Retinal pigment epithelial cell (primary cell): ENCODE measurements around the gene CASZ1.

Source experiments
- DNase-seq: peaks from one replicate; pipeline ENCODE4 v3.0.0-alpha.2; 2010; ENCODE audit warnings: low read depth
- H3K4me3 ChIP-seq: 2 replicates; pipeline ENCODE4 v1.5.1; 2011; ENCODE audit warnings: mild to moderate bottlenecking, low read length, control low read depth, moderate library complexity
- CTCF ChIP-seq: conservative IDR thresholded peaks from 2 replicates; pipeline ENCODE4 v1.5.1; 2011; ENCODE audit warnings: low read depth, low read length, control low read depth, inconsistent platforms

CASZ1 gene

GRCh38 chr1:10635085-10635896, 161.2 kb downstream of the CASZ1 start:
- TF ChIP-seq CTCF: no peak
- no peak for DNase-seq
- no peak overlapping the region for H3K4me3 ChIP-seq

GRCh38 chr1:10634428-10635084, 161.9 kb downstream of the CASZ1 start:
- DNase-seq: no peak
- H3K4me3 ChIP-seq: no peak overlapping the region
- TF ChIP-seq CTCF: no peak

GRCh38 chr1:10634075-10634427, 162.4 kb downstream of the CASZ1 start:
- TF ChIP-seq CTCF: no peak
- no peak for DNase-seq
- H3K4me3 ChIP-seq: no peak overlapping the region

GRCh38 chr1:10633416-10633815, 163.0 kb downstream of the CASZ1 start:
- TF ChIP-seq CTCF: no peak
- DNase-seq: no peak
- H3K4me3 ChIP-seq: no peak overlapping the region

- no peak overlapping the region for H3K4me3 ChIP-seq
- DNase-seq: no peak
- no peak for TF ChIP-seq CTCF
These were observed 163.8 kb downstream of the CASZ1 start for GRCh38 chr1:10632691-10633090.

- no peak for DNase-seq
- TF ChIP-seq CTCF: no peak
- no peak overlapping the region for H3K4me3 ChIP-seq
These were observed 164.4 kb downstream of the CASZ1 start for GRCh38 chr1:10631811-10632593.
